ENCODE measurements around the gene DUSP28.

DUSP28 gene

GRCh38 chr2:240572141-240573031 lies 12.2 kb downstream of the DUSP28 start:
- DNase-seq (ENCODE audit: low spot score), result no peak

GRCh38 chr2:240573071-240573515 lies 12.9 kb downstream of the DUSP28 start:
- no peak for DNase-seq (ENCODE audit: low spot score)

GRCh38 chr2:240573516-240574385 lies 13.6 kb downstream of the DUSP28 start:
- no peak for DNase-seq (ENCODE audit: low spot score)

- DNase-seq (ENCODE audit: low spot score), result no peak
Measured at GRCh38 chr2:240574386-240575100, 14.4 kb downstream of the DUSP28 start.

- no peak for DNase-seq (ENCODE audit: low spot score)
Measured at GRCh38 chr2:240575101-240575965, 15.2 kb downstream of the DUSP28 start.

GRCh38 chr2:240576036-240576435 lies 15.9 kb downstream of the DUSP28 start:
- DNase-seq (ENCODE audit: low spot score), result no peak

GRCh38 chr2:240576436-240577205 lies 16.5 kb downstream of the DUSP28 start:
- DNase-seq (ENCODE audit: low spot score), result no peak

- DNase-seq (ENCODE audit: low spot score), result no peak
Measured at GRCh38 chr2:240577281-240578109, 17.3 kb downstream of the DUSP28 start.

GRCh38 chr2:240578110-240578450 lies 17.9 kb downstream of the DUSP28 start:
- DNase-seq (ENCODE audit: low spot score), result no peak

GRCh38 chr2:240578488-240578887 lies 18.3 kb downstream of the DUSP28 start:
- DNase-seq (ENCODE audit: low spot score), result no peak

GRCh38 chr2:240579071-240579762 lies 19.1 kb downstream of the DUSP28 start:
- no peak for DNase-seq (ENCODE audit: low spot score)

- no peak for DNase-seq (ENCODE audit: low spot score)
Measured at GRCh38 chr2:240579771-240580614, 19.8 kb downstream of the DUSP28 start.

- DNase-seq (ENCODE audit: low spot score), result no peak
Measured at GRCh38 chr2:240581811-240582210, 21.7 kb downstream of the DUSP28 start.

- DNase-seq (ENCODE audit: low spot score), result no peak
Measured at GRCh38 chr2:240582781-240583180, 22.6 kb downstream of the DUSP28 start.

GRCh38 chr2:240583774-240584173 lies 23.6 kb downstream of the DUSP28 start:
- no peak for DNase-seq (ENCODE audit: low spot score)

GRCh38 chr2:240584486-240585031 lies 24.4 kb downstream of the DUSP28 start:
- DNase-seq (ENCODE audit: low spot score), result no peak

GRCh38 chr2:240585101-240585500 lies 24.9 kb downstream of the DUSP28 start:
- DNase-seq (ENCODE audit: low spot score), result no peak
